Endothelial cell of umbilical vein (primary cell): ENCODE measurements around the gene KCNAB2. TPM values are rescaled to one million over a fixed set of nuclear protein-coding genes. Genes with fewer than 3 reads are reported as not detected.

Experiments
- BruUV-seq: library from RNA; stranded (reverse); fragments of 400-500 nt; replicated peaks from 2 replicates; lab custom pipeline; 2021; lab: Mats Ljungman, UMichigan
- CTCF ChIA-PET: fragments of 300-600, 350-600 bp; sonication (Branson Sonifier 250); formaldehyde crosslinking; loops from one replicate; lab custom pipeline; 2021; ENCODE audit warnings: antibody characterized with exemption, inconsistent platforms; lab: Charles Lee
- POLR2A ChIA-PET: fragments of 300-600, 350-600 bp; sonication (Branson Sonifier 250); formaldehyde crosslinking; loops from one replicate; lab custom pipeline; 2021; ENCODE audit warnings: antibody characterized with exemption, inconsistent platforms; lab: Charles Lee
- DNase-seq: peaks from one replicate; pipeline ENCODE4 v3.0.0-alpha.2; 2011; ENCODE audit warnings: low read depth, low spot score
- FAIRE-seq: peaks from 2 replicates; lab custom pipeline; 2011; peaks lifted over from hg19 to GRCh38; lab: Jason Lieb, UNC
- H2AFZ ChIP-seq: 2 replicates; pipeline ENCODE4 v1.6.0; 2012; ENCODE audit warnings: low read depth, low read length, control low read depth, inconsistent platforms
- H3K27ac ChIP-seq: 2 replicates; pipeline ENCODE4 v1.5.1; 2011; ENCODE audit warnings: low read depth, mild to moderate bottlenecking, control low read depth, low read length, moderate library complexity; ENCODE audit not compliant: insufficient read depth
- H3K27me3 ChIP-seq, 2 experiments: 2 replicates each; pipeline versions ENCODE4 v1.6.0 to v1.6.1; 2011; ENCODE audit warnings: low read length in 2 of 2, mixed read lengths in 1 of 2; ENCODE audit not compliant: control insufficient read depth in 2 of 2, insufficient read depth in 2 of 2
- H3K36me3 ChIP-seq, 2 experiments: 2 replicates in 1 of 2; 3 replicates in 1 of 2; pipeline ENCODE4 v1.5.1; 2011; ENCODE audit warnings: low read length in 2 of 2, mild to moderate bottlenecking in 1 of 2, moderate library complexity in 1 of 2; ENCODE audit not compliant: control insufficient read depth in 2 of 2, insufficient read depth in 2 of 2; ENCODE audit errors: extremely low read depth in 1 of 2
- H3K4me1 ChIP-seq: 3 replicates; pipeline ENCODE4 v1.5.1; 2011; ENCODE audit warnings: mild to moderate bottlenecking, low read length; ENCODE audit not compliant: control insufficient read depth, insufficient read depth; ENCODE audit errors: extremely low read depth
- H3K4me2 ChIP-seq: 2 replicates; pipeline ENCODE4 v1.6.1; 2011; ENCODE audit warnings: low read length, control low read depth, mixed read lengths; ENCODE audit not compliant: insufficient read depth
- H3K4me3 ChIP-seq, 3 experiments: fragments of 200-600 bp in 1 of 3; sonication (generic), shearing (Covaris generic) in 1 of 3; replicated peaks in 1 of 3; 2 replicates each; pipeline ENCODE4 v1.5.1; 2011 to 2016; ENCODE audit warnings: control low read depth in 3 of 3, low read length in 3 of 3, mild to moderate bottlenecking in 2 of 3, inconsistent platforms in 1 of 3, low read depth in 1 of 3, moderate library complexity in 1 of 3; ENCODE audit not compliant: insufficient read depth in 1 of 3
- H3K79me2 ChIP-seq: 2 replicates; pipeline ENCODE4 v1.6.0; 2012; ENCODE audit warnings: low read length, inconsistent platforms; ENCODE audit not compliant: control insufficient read depth, insufficient read depth
- H3K9ac ChIP-seq: replicated peaks from 2 replicates; pipeline ENCODE3; 2011; ENCODE audit warnings: low read length, control low read depth; ENCODE audit not compliant: insufficient read depth; ENCODE audit errors: extremely low read depth
- H3K9me1 ChIP-seq: replicated peaks from 3 replicates; pipeline ENCODE4 v1.6.0; 2011; ENCODE audit warnings: mild to moderate bottlenecking, low read length; ENCODE audit not compliant: control insufficient read depth, insufficient read depth; ENCODE audit errors: extremely low read depth
- H3K9me3 ChIP-seq: replicated peaks from 2 replicates; pipeline ENCODE4 v1.5.1; 2012; ENCODE audit warnings: low read length, inconsistent platforms; ENCODE audit not compliant: control insufficient read depth, insufficient read depth
- H4K20me1 ChIP-seq: replicated peaks from 2 replicates; pipeline ENCODE3; 2011; ENCODE audit warnings: mild to moderate bottlenecking, low read length; ENCODE audit not compliant: control insufficient read depth, insufficient read depth; ENCODE audit errors: extremely low read depth
- FOS ChIP-seq: IDR thresholded peaks from 2 replicates; pipeline ENCODE4 v1.6.1; 2011; ENCODE audit warnings: mild to moderate bottlenecking, low read length, moderate library complexity, borderline replicate concordance; ENCODE audit not compliant: insufficient read depth
- GATA2 ChIP-seq: IDR thresholded peaks from 2 replicates; pipeline ENCODE4 v1.7.0; 2011; ENCODE audit warnings: low read depth, mild to moderate bottlenecking, moderate library complexity, mixed read lengths, low read length; ENCODE audit not compliant: insufficient read length, insufficient read depth
- JUN ChIP-seq: IDR thresholded peaks from 2 replicates; pipeline ENCODE4 v1.6.1; 2011; ENCODE audit warnings: borderline replicate concordance, low read depth; ENCODE audit not compliant: insufficient read length, insufficient read depth
- MAX ChIP-seq: IDR thresholded peaks from 2 replicates; pipeline ENCODE4 v1.6.1; 2011; ENCODE audit not compliant: insufficient read depth, insufficient read length
- POLR2A ChIP-seq: IDR thresholded peaks from 2 replicates; pipeline ENCODE4 v1.6.1; 2012; ENCODE audit warnings: low read depth, mild to moderate bottlenecking, control low read depth, low read length
- POLR2AphosphoS5 ChIP-seq: IDR thresholded peaks from 2 replicates; pipeline ENCODE4 v1.6.1; 2012; ENCODE audit warnings: low read depth, mild to moderate bottlenecking, control low read depth, low read length, moderate library complexity; ENCODE audit not compliant: insufficient read depth
- dilution Hi-C: fragments of 300-500 bp; cut with MboI; formaldehyde crosslinking; loops from one replicate; pipeline ENCODE4 v1.15.0; 2019; ENCODE audit warnings: low sequenced_read_pairs; ENCODE audit not compliant: extremely low pct_ligation_motif_present
- intact Hi-C: fragments of 100-400 bp; cut with micrococcal nuclease; formaldehyde crosslinking; loops from one replicate; pipeline ENCODE4 v1.10.0; 2022
- polyA plus RNA-seq, 4 experiments: library from polyadenylated mRNA; depleted of rRNA in 3 of 4; stranded (reverse) in 3 of 4; unstranded in 1 of 4; fragments of >200 nt; gene quantifications; 2 replicates each; pipeline versions ENCODE4 v1.2.1 to v1.2.3, GENCODE V29; 2011 to 2012; ENCODE audit warnings: missing spikeins in 1 of 4
- total RNA-seq: library from RNA; stranded (reverse); gene quantifications from 2 replicates; pipeline ENCODE4 v1.2.3, GENCODE V29; 2021
- TF ChIP-seq, protein P1 (sequence below), 2 donors: IDR thresholded peaks; 1 replicate in 1 of 2; 2 replicates in 1 of 2; pipeline ENCODE4 v1.5.1; 2011; ENCODE audit warnings: low read length in 2 of 2, mild to moderate bottlenecking in 2 of 2, moderate library complexity in 2 of 2, control low read depth in 1 of 2, inconsistent platforms in 1 of 2, low read depth in 1 of 2; ENCODE audit not compliant: insufficient read depth in 1 of 2; ENCODE audit errors: extremely low read depth in 1 of 2

Gene KCNAB2
- total and polyA plus RNA-seq, 2 donors (not counting 3 experiments of a cell fraction or from before 2014, with no cell fraction given) = 2.4 to 3.8 TPM

DNA sequence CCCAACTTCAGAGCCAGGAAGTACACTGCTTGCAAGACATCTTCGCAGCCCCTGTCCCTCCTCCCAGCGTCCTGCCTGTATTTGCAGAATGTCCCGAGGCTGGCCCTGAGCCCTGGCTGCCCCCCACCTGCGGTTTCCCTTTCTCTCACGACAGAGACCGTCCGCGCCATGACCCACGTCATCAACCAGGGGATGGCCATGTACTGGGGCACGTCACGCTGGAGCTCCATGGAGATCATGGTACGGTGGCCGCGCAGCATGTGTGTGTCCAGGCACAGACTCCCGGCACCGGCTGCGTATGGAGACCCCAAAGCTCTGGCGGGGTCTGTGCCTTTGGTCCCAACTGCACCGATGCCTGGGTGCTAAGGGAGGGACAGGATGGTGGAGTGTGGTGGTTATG is 48.6 kb downstream of the KCNAB2 start:
- no peak for TF ChIP-seq POLR2A
- no peak for TF ChIP-seq FOS
- TF ChIP-seq POLR2AphosphoS5 = no peak
- TF ChIP-seq JUN = no peak
- no peak for TF ChIP-seq GATA2
- TF ChIP-seq, protein P1, sequence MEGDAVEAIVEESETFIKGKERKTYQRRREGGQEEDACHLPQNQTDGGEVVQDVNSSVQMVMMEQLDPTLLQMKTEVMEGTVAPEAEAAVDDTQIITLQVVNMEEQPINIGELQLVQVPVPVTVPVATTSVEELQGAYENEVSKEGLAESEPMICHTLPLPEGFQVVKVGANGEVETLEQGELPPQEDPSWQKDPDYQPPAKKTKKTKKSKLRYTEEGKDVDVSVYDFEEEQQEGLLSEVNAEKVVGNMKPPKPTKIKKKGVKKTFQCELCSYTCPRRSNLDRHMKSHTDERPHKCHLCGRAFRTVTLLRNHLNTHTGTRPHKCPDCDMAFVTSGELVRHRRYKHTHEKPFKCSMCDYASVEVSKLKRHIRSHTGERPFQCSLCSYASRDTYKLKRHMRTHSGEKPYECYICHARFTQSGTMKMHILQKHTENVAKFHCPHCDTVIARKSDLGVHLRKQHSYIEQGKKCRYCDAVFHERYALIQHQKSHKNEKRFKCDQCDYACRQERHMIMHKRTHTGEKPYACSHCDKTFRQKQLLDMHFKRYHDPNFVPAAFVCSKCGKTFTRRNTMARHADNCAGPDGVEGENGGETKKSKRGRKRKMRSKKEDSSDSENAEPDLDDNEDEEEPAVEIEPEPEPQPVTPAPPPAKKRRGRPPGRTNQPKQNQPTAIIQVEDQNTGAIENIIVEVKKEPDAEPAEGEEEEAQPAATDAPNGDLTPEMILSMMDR (IDR thresholded peaks at IDR 0.05; ENCODE audit: extremely low read depth in 1 of 2, insufficient read depth in 1 of 2, low read depth in 1 of 2, low read length in 2 of 2) = no peak
- no peak for TF ChIP-seq MAX
- no peak for DNase-seq
- ChIA-PET CTCF (interaction anchor here (1.0 to 1.3 kb wide), 2 partner anchors 12 to 35 kb away, joined by 3 read pairs; no protein-coding TSS in a partner anchor), POLR2A (no interaction called here)
- Histone ChIP-seq H3K36me3 (no peaks in the 10 kb centered on the region), H3K9ac (no peak overlapping the region), H3K9me1 (no peaks in the 10 kb centered on the region), H3K27me3 (no peaks in the 10 kb centered on the region), H3K79me2 (no peaks in the 10 kb centered on the region), H3K4me1 (no peaks in the 10 kb centered on the region), H3K27ac (no peak overlapping the region), H2AFZ (no peak overlapping the region), H3K4me2 (no peak overlapping the region), H4K20me1 (no peaks in the 10 kb centered on the region), H3K9me3 (no peaks in the 10 kb centered on the region), H3K4me3 (no peak overlapping the region)
- dilution Hi-C loops (no loop called here), intact Hi-C loops (no loop called here)
- BruUV-seq = no TSS peak
- no peak for FAIRE-seq
